ENCODE results near the gene PSEN2. TPM values are rescaled to one million over a fixed set of nuclear protein-coding genes. Genes with fewer than 3 reads are reported as not detected.

PSEN2 gene
- total and polyA plus RNA-seq, 2 donors, result 4.3 to 7.5 TPM

DNA sequence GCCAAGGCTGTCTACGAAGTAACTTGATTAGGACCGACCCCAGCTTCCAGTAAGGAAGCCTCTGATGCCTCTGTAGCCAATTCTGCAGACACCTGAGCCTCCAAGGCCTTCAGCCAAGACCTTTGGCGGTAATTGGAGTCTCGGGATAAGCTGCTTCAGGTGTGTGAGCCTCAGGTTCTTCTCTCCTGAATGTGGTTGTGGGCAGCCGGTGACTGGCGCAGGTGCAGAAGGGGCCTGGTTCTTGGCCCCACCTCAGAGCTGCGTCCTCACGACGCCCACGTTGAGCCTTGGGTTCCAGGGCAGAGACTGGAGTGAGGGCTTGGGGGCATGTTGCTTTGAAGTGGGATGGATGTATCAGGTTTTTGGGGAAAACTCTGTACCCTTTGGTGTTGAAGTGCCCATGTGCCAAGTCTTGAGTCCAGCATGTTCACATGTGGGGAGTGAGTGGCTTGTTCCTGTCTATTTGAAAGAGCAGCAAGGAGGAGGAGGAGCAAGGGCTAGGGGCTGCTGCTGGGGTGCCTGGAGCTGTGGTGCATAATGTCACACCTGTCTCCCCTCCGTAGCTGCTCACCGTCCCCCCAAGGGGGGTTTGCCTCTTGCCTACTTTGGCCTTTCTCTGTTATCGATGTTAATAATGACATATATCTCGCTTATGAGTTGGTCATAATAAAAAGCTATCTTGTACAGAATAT, 1.4 kb downstream of the PSEN2 start:
- peaks cover 7 to 11% of the 10 kb centered on the region in 2 donors for H3K4me1 ChIP-seq (ENCODE audit: control insufficient read depth in 2 of 2, insufficient read depth in 2 of 2, low read length in 2 of 2)
- peaks cover 28 to 52% of the 10 kb centered on the region in 2 donors for H3K27me3 ChIP-seq (ENCODE audit: control insufficient read depth in 2 of 2, insufficient read depth in 1 of 2, low read length in 1 of 2)
- WGBS, result 93% methylated on average over 14 of the region's 14 CpGs
- H3K36me3 ChIP-seq (ENCODE audit: control insufficient read depth in 2 of 2, insufficient read depth in 2 of 2, low read length in 1 of 2), result no peaks in the 10 kb centered on the region
- H3K27ac ChIP-seq (ENCODE audit: low read depth in 1 of 2, low read length in 1 of 2), result no peak overlapping the region
- no peak for DNase-seq (ENCODE audit: low read depth in 6 of 9, low spot score in 9 of 9)
- H3K4me3 ChIP-seq (ENCODE audit: low read length in 2 of 2), result no peak overlapping the region
- peaks cover 0 to 3% of the 10 kb centered on the region in 2 donors for H3K9me3 ChIP-seq (ENCODE audit: control insufficient read depth in 2 of 2, insufficient read depth in 1 of 2, low read length in 1 of 2)

DNA sequence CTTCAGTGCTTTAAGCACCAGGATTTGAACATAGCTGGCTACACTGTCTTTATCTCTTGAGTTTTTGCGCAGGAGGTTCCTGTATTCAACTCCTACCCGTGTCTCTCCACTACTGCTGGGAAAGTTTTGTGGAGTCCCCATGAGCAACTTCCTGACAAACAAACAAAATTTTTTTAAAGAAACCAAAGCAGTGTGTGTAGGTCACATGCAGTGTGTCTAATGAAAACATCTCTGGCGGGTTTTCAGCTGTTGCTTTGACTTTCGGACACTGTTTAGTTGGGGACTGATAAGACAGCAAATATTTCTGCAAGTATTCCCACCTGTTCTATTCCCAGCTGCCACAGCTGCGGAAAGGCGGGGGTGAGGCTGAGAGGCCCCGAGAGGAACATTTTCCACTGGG, 2.0 kb downstream of the PSEN2 start:
- WGBS, result 84% methylated on average over 7 of the region's 7 CpGs
- peaks cover 0 to 3% of the 10 kb centered on the region in 2 donors for H3K9me3 ChIP-seq (ENCODE audit: control insufficient read depth in 2 of 2, insufficient read depth in 1 of 2, low read length in 1 of 2)
- peaks cover 7 to 11% of the 10 kb centered on the region in 2 donors for H3K4me1 ChIP-seq (ENCODE audit: control insufficient read depth in 2 of 2, insufficient read depth in 2 of 2, low read length in 2 of 2)
- H3K27ac ChIP-seq (ENCODE audit: low read depth in 1 of 2, low read length in 1 of 2), result no peak overlapping the region
- DNase-seq (ENCODE audit: low read depth in 6 of 9, low spot score in 9 of 9), result no peak
- H3K4me3 ChIP-seq (ENCODE audit: low read length in 2 of 2), result no peak overlapping the region
- peaks cover 26 to 52% of the 10 kb centered on the region in 2 donors for H3K27me3 ChIP-seq (ENCODE audit: control insufficient read depth in 2 of 2, insufficient read depth in 1 of 2, low read length in 1 of 2)
- no peaks in the 10 kb centered on the region for H3K36me3 ChIP-seq (ENCODE audit: control insufficient read depth in 2 of 2, insufficient read depth in 2 of 2, low read length in 1 of 2)

DNA sequence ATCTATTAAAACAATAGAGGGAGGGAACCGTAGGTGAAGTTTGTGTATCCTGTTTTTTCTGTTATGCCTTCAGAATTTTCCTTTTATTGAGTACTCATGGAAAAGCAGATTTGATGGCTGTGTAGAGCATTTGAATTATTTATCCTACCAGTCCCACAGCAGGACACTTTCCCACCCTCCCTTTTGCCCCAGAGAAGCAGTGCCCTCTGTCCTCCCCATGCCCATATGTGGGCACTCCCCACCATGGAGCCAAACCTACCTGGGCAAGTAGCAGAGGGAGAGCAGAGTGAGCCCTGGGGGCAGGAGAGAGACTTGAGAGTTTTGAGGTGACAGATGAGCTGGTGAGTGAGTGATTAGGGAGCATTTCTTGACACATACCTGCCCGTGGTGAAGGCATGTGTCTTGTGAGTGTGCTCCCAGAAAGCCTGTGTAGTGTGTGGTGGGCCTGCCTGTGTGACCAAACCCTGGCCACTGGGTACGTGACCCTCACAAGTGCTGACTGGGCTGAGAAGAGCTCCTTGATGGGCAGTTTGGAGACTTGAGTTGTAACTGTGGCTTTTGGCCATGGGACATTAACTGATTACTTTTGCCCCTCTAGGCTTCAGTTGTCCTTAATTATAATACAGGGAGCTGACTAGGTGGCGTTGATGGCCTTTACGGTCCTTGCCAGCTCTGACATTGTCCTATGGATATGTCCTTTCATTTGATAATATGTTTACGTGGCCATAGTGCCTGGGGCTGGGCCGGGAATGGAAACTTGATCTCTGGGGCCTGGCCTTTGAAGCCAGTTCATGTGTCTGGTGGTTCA, 3.6 kb downstream of the PSEN2 start:
- no peak overlapping the region for H3K4me3 ChIP-seq (ENCODE audit: low read length in 2 of 2)
- WGBS, result 91% methylated on average over 7 of the region's 7 CpGs
- peaks cover 0 to 3% of the 10 kb centered on the region in 2 donors for H3K9me3 ChIP-seq (ENCODE audit: control insufficient read depth in 2 of 2, insufficient read depth in 1 of 2, low read length in 1 of 2)
- peaks cover 7 to 11% of the 10 kb centered on the region in 2 donors for H3K4me1 ChIP-seq (ENCODE audit: control insufficient read depth in 2 of 2, insufficient read depth in 2 of 2, low read length in 2 of 2)
- peaks cover 19 to 40% of the 10 kb centered on the region in 2 donors for H3K27me3 ChIP-seq (ENCODE audit: control insufficient read depth in 2 of 2, insufficient read depth in 1 of 2, low read length in 1 of 2)
- no peak for DNase-seq (ENCODE audit: low read depth in 6 of 9, low spot score in 9 of 9)
- no peaks in the 10 kb centered on the region for H3K36me3 ChIP-seq (ENCODE audit: control insufficient read depth in 2 of 2, insufficient read depth in 2 of 2, low read length in 1 of 2)
- H3K27ac ChIP-seq (ENCODE audit: low read depth in 1 of 2, low read length in 1 of 2), result no peak overlapping the region

DNA sequence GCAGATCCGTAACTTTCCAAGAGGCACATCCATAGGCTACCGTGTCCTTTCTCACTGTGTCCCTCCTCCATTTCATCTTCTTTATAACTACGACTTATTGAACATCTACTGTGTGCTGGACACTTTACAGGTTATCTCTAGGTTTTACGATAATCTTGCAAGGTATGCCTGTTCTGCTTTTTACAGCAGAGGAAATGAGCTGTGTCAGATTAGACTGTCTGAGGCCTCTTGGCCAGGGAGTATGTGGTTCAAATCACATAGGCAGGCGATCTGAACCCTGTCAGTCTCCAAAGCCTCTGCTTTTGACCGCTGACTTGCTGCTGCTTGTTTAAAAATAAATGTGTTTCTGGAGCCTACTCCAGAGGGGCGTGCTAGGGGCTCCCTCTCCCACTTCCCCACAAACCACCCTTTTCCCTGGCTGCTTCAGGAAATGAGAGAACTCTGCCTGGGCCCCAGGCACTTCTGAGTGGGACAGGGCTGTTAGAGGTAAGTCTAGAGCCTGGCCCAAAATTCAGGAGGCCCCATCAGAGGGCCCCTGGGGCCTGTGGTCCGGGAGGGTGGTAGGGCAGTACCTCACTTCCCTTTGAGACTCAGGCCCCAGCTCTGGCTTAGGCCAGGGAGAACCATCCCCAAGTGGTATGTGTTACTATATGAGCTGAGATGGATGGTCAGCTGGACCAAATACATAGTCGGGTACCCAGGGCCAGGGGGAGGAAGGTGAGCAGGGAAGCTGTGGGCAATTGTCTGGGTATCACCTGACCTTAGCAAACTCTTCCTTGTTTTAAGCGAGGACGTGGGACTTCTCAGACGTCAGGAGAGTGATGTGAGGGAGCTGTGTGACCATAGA, 4.4 kb downstream of the PSEN2 start:
- no peak overlapping the region for H3K4me3 ChIP-seq (ENCODE audit: low read length in 2 of 2)
- DNase-seq (ENCODE audit: low read depth in 6 of 9, low spot score in 9 of 9), result no peak
- peaks cover 7 to 11% of the 10 kb centered on the region in 2 donors for H3K4me1 ChIP-seq (ENCODE audit: control insufficient read depth in 2 of 2, insufficient read depth in 2 of 2, low read length in 2 of 2)
- no peaks in the 10 kb centered on the region for H3K36me3 ChIP-seq (ENCODE audit: control insufficient read depth in 2 of 2, insufficient read depth in 2 of 2, low read length in 1 of 2)
- 82% methylated on average over 12 of the region's 12 CpGs for WGBS
- no peaks in the 10 kb centered on the region for H3K9me3 ChIP-seq (ENCODE audit: control insufficient read depth in 2 of 2, insufficient read depth in 1 of 2, low read length in 1 of 2)
- H3K27me3 ChIP-seq (ENCODE audit: control insufficient read depth in 2 of 2, insufficient read depth in 1 of 2, low read length in 1 of 2), result peaks cover 15 to 31% of the 10 kb centered on the region in 2 donors
- H3K27ac ChIP-seq (ENCODE audit: low read depth in 1 of 2, low read length in 1 of 2), result no peak overlapping the region

DNA sequence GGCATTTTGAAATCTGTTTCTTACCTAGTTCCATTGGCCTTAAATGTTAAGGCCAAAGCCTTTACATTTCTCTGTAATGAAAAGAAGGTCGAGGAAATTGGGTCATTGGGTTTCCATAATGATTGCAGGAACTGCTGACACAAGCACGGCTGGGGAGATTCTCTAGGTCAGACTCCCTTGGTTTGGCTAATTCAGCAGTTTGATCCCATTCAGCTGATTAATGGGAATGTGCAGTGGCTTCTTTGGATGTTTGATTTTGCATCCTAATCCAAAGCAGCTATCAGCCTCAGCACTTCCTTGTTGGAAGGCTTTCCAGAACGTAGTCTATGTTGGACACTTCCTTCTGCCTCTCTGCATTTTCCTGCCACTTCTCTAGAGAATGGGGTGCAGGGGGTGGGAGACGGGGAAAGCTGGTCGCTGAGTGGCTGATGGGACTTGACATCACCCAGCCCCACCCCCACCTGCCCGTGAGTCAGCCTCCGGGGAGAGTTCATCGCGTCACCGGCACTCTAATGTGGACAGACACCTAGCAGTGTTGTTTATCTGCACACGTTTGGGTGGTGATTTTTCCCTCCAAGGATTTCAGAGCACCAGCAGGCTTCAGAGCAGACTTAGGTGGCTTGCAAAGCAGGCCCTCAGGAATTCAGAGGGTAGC, 5.4 kb downstream of the PSEN2 start:
- H3K27me3 ChIP-seq (ENCODE audit: control insufficient read depth in 2 of 2, insufficient read depth in 1 of 2, low read length in 1 of 2), result peaks cover 6 to 22% of the 10 kb centered on the region in 2 donors
- no peaks in the 10 kb centered on the region for H3K36me3 ChIP-seq (ENCODE audit: control insufficient read depth in 2 of 2, insufficient read depth in 2 of 2, low read length in 1 of 2)
- H3K4me3 ChIP-seq (ENCODE audit: low read length in 2 of 2), result no peak overlapping the region
- H3K9me3 ChIP-seq (ENCODE audit: control insufficient read depth in 2 of 2, insufficient read depth in 1 of 2, low read length in 1 of 2), result no peaks in the 10 kb centered on the region
- DNase-seq (ENCODE audit: low read depth in 6 of 9, low spot score in 9 of 9), result no peak
- peaks cover under 1 to 11% of the 10 kb centered on the region in 2 donors for H3K4me1 ChIP-seq (ENCODE audit: control insufficient read depth in 2 of 2, insufficient read depth in 2 of 2, low read length in 2 of 2)
- H3K27ac ChIP-seq (ENCODE audit: low read depth in 1 of 2, low read length in 1 of 2), result no peak overlapping the region
- WGBS, result 95% methylated on average over 11 of the region's 11 CpGs

DNA sequence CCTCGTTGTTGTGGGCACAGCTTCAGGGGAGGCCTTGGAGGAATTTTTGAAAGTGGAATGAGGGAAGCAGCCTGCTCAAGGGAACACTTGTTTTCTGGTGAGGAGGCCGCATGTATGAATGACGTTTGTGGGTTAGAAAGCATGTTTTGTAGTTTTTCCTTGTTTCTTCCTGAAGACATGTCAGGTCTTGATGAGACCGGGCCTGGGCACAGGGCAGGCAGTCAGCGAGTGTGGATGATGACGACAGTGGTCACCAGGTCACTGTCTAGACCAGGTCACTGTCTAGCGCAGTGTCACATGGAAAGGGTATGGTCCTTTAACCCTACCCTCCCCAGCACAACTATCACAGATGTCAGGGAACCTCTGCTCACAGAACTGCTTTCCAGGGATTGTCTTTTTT, 7.3 kb downstream of the PSEN2 start:
- Histone ChIP-seq H3K27ac (ENCODE audit: low read depth in 1 of 2, low read length in 1 of 2) (no peak overlapping the region), H3K9me3 (ENCODE audit: control insufficient read depth in 2 of 2, insufficient read depth in 1 of 2, low read length in 1 of 2) (no peaks in the 10 kb centered on the region), H3K4me1 (ENCODE audit: control insufficient read depth in 2 of 2, insufficient read depth in 2 of 2, low read length in 2 of 2) (peaks cover 5 to 15% of the 10 kb centered on the region in 2 donors), H3K36me3 (ENCODE audit: control insufficient read depth in 2 of 2, insufficient read depth in 2 of 2, low read length in 1 of 2) (no peaks in the 10 kb centered on the region), H3K4me3 (ENCODE audit: low read length in 2 of 2) (no peak overlapping the region), H3K27me3 (ENCODE audit: control insufficient read depth in 2 of 2, insufficient read depth in 1 of 2, low read length in 1 of 2) (peaks cover 0 to 3% of the 10 kb centered on the region in 2 donors)
- no peak for DNase-seq (ENCODE audit: low read depth in 6 of 9, low spot score in 9 of 9)
- 93% methylated on average over 7 of the region's 7 CpGs for WGBS

DNA sequence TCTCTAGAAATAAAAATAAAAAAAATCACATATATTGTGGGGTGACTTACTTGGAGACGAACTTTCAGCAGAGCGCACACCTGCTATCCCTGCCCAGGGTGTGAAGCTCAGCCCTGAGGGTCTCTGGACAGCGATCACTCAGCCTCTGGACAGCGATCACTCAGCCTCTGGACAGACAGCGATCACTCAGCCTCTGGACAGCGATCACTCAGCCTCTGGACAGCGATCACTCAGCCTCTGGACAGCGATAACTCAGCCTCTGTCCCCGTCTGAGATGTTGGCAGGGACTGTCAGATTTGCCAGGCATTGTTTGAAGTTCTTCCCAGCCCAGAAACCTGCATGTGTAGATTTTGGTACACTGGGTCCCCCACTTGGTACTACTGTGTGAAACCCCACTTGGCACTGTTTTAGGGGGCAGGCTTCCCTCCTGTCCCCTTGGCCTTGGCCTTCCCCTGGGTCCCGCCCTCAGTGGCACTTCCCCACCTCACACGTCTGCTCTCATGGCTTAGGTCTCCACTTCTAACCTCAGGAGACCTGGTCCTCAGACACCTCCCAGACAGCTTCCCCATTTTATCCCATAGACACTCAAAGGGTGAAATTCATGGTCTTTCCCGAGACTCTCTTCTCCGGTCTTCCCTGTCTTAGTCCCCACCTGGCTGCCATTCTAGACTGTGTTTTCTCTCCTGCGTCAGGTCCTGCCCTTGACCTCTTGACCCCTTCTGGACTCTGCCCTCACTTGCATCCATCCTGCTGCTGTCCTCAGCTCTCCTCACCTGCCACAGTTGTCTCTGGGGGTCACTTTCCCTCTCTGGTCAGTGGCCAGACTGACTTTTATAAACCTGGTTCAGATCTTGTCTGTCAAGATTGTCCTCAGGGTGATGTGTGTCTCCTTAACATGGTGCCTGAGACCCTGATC, 10.2 kb downstream of the PSEN2 start:
- no peak for DNase-seq (ENCODE audit: low read depth in 6 of 9, low spot score in 9 of 9)
- H3K27me3 ChIP-seq (ENCODE audit: control insufficient read depth in 2 of 2, insufficient read depth in 1 of 2, low read length in 1 of 2), result no peaks in the 10 kb centered on the region
- H3K27ac ChIP-seq (ENCODE audit: low read depth in 1 of 2, low read length in 1 of 2), result no peak overlapping the region
- H3K9me3 ChIP-seq (ENCODE audit: control insufficient read depth in 2 of 2, insufficient read depth in 1 of 2, low read length in 1 of 2), result no peaks in the 10 kb centered on the region
- WGBS, result 98% methylated on average over 14 of the region's 14 CpGs
- peaks cover 29 to 44% of the 10 kb centered on the region in 2 donors for H3K4me1 ChIP-seq (ENCODE audit: control insufficient read depth in 2 of 2, insufficient read depth in 2 of 2, low read length in 2 of 2)
- no peak overlapping the region for H3K4me3 ChIP-seq (ENCODE audit: low read length in 2 of 2)
- H3K36me3 ChIP-seq (ENCODE audit: control insufficient read depth in 2 of 2, insufficient read depth in 2 of 2, low read length in 1 of 2), result peaks cover 0 to 3% of the 10 kb centered on the region in 2 donors

Data from thymus (tissue), 11 donors.